HG02981 (cell line): ENCODE results near the gene C1QTNF1.
"Not testable (repeated sequence)": the region's sequence is repeated elsewhere in the genome, so short reads cannot be mapped to it uniquely, and the experiment has no call there.

Experiments
- ATAC-seq: cut with Tn5 transposase; IDR thresholded peaks from one replicate; pipeline ENCODE4 v1.9.1; 2021; ENCODE audit warnings: mild to moderate bottlenecking, moderate library complexity; ENCODE audit not compliant: unreplicated experiment

Gene C1QTNF1

DNA sequence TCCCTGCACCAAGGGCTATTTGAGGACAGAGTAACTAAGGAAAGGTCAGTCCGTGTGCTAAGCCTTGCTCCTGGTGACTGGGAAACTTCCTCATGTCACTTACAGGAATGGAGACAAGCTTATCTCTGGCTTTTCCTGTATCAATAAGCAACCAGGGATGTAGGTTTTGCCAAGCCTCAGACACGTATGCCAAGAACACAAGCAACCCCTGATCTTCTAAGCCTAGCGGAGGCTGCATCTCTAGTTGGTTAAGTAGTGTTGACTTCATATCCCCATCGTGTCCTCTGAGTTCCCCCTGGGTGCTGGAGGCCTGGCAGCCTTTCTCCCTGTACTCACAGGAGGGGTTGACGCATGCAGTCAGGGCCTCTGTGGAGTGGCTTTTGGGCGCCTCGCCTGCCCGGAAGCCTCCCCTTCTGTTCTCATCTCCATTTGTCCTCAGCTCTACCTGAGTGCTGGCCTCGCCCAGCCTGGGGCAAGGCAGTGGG lies 1.4 kb upstream of the C1QTNF1 start:
- ATAC-seq = no peak

DNA sequence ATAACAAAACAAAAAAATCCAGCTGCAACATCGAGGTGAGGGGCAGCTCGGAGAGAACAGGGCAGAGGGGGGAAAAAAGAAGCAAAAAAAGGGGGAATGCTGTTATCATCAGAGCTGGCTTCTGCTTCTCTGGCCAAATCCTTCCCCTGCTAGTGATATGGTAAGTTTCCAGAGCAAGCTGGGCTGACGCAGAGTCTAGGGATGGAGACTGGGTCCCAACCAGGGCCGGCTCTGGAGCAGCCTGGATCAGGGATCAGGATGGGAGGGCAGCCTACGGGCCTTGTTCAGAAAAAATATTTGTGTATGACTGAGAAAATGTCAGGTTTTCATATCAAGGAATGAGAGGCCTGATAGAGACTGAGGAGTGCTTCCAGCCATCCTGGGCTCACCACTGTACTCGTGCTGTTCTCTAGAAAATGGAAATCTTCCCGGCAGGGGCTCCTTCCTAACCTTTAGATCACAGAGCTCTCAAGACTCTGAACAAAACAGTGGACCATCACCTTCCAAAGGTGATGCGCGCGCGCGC lies 726 bp upstream of the C1QTNF1 start:
- ATAC-seq = no peak

DNA sequence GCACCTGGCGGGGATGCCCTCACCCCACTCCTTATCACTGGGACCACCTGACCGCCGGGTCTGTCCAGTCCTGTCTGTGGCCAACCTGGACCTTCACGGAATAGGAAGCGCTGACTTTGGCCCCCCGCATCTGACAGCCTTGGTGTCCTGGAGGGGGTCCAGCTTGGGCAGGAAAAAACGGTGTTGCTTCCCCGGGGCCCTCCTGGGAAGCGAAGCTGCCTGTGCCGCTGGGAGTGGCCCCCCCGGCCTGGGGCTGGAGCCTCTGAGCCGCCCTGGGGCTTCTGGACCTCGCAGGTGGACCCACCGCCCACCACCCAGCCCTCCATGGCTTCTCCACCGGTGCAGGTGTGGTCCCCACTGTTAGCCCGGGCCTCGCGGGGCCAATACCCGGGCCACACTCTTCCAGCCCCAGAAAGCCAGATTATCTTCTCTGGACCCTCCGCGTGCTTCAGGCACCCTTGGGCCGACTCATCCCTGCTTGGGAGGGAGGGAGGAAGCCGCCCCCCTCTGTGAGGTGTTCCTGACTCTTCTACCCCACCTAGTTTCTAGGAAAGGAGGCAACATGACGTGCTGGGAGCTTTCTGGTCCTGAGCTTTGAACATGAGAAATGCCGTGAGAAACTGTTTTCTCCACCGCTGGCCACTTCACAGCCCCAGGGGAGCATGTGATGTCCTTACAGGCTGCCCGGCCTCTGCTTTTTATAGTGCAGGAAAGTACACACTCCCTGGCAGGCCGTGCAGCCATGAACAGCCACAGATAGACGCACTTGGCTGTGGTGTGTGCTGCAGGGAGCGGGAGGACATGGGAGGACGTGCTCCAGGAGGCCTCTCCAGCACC lies 1.1 kb downstream of the C1QTNF1 start:
- ATAC-seq = no peak

DNA sequence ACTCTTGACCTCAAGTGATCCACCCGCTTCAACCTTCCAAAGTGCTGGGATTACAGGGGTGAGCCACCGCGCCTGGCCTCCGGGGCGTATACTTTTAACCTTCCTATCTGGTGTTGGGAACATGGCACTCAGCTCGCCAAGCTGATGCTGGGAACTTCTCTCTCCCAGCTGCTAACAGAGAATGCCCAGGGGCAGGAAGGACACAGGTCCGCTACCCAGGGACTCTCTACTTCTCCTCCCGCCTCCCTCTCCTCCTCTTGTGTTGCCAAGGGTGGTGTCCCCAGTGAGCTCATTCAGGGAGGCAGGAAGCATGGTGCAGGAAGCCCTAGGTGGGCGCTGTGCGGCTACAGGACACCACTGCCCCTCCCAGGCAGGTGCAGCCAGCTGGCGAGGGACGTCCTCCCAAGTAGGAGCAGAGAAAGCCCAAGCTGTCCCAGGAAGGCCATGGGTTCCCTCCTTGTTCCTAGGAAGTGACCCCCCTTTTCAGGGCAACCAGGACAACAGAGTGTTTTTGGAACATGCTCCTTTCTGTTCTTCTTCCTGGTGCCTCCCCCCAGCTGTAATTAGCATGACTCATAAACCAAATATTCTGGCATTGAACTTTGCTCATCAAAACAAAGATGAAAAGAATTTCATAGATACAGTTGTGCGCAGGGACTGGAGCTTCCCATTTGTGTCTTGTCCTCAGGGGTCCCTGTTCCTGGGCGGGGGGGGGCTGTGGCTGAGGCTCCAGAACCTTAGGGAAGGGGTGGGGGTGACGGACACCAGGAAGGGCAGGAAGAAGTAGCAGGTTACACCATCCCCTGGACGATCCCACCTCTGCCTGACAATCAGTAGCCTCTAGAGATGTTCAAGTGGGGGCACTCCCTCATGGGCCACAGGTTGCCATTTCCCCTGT lies 2.7 kb downstream of the C1QTNF1 start:
- no peak for ATAC-seq

DNA sequence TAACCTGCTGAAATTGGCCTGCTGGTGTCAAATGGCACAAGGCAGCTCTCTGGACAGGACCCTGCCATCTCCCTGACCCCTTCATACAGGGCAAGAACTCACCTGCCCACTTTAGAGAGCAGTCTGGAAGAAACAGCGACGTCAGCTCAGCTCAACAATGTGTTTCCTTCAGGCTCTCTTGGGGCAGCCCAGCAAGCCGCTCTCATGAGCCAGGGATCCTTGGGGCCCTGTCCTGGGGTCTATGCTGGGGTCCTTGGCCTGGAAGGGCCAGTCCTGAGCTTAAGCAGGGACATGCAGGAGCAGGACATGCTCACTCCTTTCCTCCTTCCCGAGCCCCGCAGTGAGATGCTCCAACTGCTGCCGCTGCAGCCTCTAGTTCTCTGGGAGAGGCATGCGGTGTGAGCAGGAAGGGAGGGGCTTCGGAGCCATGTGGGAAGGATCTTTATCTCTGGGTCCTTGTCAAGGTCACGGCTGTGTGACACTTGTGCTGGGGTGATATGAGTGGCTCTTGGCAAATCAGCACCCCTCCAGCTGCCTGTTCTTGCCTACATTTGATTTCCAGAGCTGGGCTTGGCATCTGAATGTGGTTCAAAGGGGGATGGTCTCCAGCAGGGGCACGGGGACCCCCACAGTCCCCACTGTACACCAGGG lies 3.4 kb downstream of the C1QTNF1 start:
- ATAC-seq = no peak

DNA sequence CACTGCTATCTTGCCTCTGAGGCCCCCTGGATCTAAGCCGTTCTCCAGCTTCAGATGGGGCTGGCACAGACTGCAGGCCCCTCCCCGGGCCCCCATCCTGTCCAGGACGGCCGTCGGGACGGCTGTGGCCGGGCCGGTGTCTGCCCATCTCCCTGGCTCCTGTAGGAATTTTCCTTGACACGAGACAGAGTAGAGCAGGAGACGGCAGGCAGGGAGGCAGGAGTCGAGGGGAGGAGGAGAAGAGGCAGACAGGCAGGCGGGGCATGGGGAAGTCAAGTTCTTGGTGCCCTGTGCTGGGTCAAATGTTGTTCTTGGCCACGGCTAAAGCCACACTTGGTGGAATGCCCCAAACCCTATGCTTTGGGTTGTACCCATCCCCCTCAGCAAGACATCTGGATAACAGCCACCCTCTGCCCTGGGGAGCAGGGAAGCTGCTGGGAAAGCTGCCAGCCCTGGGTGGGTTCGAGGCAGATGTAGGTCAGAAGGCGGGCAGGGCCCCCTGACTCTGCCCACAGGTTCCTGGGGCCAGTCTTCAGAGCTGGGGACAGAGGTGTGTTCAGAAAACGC lies 4.0 kb downstream of the C1QTNF1 start:
- no peak for ATAC-seq

DNA sequence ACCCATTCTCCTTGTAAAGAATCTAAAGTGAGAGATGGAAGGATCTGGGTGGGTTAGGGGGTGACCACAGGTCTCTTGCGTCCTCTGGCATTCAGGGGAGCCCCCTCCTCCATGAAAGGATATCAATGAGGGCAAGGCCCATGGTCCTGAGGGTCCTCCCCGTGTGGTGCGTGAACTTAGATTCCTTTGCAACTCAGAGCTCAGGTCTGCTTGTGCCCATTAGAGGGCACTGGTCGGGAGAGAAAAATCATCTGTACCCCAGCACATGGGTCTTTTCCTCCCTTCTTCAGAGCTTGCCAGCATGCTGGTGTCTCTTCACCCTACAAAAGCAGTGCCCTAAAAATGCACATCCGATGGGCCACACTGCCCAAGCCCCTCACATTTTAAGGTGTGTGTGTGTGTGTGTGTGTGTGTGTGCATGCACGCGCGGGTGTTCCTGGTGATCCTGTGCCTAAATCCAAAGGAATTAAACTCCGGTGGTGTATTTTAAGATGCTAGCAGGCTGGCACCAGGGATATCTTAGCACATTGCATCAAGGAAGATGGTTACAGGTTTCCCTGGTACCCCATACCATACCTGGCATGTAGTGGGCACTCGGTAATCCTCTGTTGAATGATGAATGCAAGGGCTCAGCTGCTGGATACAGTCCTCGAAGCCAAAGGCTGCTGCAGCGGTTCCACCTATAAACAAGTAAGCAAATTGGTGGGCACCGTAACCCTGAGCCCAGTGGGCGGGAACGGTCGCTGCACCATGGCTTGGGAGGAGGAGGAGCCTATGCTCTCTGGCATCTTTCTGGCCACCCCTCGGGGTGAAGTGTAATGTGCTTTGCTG lies 4.7 kb downstream of the C1QTNF1 start:
- ATAC-seq = no peak

DNA sequence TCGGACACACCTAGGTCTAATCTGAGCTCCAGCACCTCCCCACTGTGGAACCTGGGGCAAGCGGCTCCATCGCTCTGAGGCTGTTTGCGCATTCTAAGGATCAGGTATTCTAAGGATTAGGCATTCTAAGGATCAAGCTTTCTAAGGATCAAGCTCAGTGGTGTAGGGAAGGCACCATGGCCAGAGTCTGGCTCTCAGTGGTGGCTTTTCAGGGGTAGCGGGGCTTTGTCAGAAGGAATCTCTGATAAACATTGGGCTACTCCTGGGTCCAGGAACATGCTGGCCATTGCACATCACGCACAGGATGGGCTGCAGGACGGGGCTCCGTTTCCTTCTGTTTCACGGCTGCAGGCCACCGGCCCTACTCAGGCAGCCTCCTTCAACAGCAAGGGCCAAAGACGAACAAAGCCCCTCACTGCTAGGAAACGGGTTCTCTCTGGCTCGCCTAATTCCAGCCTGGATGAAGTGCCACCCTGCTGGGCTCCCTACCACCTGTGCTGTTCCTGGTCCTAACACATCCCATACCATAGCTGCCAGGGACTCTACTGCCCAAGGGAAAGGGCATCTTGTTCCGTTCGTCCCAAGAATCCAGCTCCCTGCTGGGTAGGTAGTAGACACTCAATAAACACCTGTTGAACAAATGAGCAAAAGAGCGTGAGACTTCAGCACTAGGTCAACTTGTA lies 5.5 kb downstream of the C1QTNF1 start:
- ATAC-seq = no peak

DNA sequence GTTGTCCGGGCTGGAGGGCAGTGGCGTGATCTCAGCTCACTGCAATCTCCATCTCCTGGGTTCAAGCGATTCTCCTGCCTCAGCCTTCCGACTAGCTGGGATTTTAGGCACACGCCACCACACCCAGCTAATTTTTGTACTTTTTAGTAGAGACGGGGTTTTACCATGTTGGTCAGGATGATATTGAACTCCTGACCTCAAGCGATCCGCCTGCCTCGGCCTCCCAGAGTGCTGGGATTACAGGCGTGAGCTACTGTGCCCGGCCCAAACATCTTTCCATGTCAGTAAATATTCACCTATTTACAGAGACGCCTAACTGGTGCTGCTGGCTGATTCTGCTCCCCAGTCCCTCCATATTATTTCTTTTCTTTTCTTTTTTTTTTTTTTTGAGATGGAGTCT lies 6.7 kb downstream of the C1QTNF1 start:
- ATAC-seq = not testable (repeated sequence)

DNA sequence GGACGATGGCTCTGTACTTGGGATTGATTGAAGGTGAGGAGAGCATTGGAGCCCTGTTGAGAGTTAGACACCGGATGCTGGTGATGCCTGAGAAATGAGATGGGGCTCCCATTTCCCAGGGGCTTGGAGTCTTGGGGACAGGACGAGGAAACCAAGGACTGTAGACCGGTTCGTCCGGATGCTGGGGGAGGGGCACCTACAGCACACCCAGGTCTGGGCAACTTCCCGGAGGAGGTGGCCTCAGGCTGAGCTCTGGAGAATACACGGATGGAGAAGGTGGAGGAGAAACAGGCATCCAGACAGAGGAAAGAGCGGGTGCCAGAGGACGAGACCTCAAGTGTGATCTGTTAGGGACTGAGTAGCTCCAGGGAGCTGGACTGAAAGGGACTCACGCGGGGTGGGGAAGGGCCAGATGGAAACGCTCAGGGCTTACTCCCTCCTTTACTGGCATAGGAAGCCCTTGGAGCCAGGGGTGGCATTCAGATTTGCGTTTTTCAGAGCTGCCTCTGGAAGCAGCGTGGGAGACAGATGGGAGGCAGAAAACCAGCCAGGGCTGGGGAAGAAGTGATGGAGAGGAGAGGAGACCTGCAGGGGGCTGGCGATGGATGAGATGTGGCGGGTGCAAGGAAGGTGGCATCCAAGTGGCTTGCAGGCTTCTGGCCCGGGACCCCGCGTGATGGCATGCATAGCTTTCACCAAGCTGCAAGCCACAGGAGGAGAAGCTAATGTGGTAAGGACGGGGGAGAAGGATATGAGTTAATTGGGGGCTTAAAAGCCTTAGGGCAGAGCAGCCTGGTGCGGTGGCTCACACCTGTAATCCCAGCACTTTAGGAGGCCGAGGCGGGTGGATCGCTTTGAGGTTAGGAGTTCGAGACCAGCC lies 8.3 kb downstream of the C1QTNF1 start:
- ATAC-seq = no peak

DNA sequence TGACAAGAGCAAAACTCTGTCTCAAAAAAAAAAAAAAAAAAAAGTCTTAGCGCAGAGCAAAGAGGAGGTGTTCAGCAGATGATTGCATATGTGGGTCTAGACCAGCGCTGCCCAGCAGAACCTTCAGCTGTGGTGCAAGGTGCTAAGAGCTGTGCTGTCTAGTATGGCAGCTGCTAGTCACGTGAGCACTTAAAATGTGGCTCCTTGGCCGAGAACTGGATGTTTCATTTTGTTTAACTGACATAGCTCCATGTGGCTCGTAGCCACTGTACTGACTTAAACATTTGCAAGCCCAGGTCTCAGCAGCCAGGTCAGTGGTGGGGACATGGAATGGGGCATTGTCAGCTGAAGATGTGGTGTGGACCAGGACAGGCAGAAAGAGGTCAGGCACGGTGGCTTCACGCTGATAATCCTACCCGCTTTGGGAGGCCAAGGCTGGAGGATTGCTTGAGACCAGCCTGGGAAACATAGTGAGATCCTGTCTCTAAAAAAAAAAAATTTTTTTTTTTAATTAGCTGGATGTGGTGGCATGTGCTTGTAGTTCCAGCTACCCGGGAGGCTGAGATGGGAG lies 9.2 kb downstream of the C1QTNF1 start:
- no peak for ATAC-seq

DNA sequence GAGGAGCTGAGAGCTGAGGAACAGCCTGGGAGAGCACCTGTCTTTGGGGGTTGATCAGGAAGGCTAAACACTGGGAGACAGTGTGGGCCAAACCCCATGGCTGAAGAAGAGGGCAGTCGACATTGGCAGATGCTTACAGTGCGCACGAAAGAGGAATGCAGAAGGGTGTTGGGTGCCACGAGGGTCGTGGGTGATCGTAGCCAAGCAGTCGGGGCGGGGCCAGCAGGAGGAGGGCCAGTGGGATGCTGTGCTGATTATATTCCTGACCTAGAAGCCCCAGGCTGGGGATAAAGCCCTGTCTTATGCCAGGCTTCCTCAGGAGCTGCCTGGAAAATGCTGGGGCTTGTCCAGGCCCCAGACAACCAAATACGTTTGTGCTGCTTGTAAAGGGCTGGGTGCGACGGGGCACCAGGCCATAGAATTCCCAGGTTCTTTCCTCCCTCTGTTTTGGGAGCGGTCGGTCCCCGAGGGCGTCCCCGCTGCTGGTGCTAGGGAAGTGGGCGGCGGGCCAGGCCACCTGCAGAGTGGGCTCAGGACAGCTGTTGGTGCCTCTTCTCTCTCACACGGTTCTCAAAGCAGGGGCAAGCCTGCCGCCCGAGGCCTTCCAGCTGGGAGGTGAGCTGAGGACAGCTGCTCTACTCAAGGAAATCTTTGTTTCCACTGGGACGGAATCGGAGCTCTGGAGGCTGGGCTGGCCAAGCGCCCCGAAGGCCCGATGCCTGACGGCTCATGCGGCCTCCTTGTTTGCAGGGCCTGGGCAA lies 10.0 kb downstream of the C1QTNF1 start:
- no peak for ATAC-seq

DNA sequence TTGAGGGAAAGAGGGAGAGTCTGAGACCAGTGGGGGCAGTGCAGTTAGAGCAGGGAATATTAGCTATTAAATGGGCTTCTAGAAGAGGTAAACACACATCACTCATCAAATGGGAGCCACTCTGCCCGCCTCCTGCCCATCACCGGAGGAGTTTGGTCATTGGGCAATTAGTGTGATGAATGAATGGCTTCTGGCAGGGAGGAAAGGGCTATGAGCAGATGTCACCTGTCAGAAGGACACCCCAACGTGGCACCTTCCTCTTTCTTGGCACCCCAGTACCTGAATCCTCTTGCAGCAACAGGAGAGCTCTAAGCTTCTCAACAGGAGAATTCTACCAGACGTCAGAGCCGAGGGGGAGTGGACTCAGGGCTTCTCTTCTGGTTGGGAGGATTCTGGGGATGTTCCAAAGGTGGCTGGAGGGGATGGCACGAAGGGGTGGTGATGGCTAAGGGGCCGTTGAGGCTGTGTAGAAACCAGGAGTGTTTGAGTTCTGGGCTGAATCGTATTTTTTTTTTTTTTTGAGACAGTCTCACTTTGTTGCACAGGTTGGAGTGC lies 11.0 kb downstream of the C1QTNF1 start:
- ATAC-seq = no peak

DNA sequence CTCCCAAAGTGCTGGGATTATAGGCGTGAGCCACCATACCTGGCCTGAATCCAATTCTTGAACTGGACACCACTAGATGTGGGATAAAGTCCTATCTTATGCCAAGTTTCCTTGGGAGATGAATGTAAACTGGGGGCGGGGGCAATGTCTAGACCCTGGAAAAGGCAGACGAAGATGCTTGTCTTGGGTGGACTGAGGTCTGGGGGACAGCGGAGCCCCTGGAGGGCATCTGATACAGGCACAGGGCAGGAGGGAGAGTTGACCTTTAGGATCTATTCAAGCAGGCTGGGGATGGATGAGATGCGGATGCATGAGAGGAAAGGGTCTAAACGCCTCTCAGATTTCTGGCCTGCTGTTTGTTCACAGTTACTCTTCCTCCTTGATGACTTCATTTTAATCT lies 11.7 kb downstream of the C1QTNF1 start:
- no peak for ATAC-seq

DNA sequence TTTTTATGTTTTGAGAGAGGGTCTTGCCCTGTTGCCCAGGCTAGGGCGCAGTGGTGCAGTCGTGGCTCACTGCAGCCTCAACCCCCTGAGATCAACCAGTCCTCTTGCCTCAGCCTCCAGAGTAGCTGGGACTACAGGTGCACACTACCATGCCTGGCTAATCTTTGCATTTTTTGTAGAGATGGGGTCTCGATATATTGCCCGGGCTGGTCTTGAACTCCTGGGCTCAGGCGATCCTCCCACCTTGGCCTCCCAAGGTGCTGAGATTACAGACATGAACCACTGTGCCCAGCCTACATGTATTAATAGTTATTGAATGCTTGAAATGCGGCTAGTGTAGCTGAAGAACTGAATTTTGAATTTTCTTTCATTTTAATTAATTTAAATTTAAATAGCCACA lies 12.2 kb downstream of the C1QTNF1 start:
- no peak for ATAC-seq

DNA sequence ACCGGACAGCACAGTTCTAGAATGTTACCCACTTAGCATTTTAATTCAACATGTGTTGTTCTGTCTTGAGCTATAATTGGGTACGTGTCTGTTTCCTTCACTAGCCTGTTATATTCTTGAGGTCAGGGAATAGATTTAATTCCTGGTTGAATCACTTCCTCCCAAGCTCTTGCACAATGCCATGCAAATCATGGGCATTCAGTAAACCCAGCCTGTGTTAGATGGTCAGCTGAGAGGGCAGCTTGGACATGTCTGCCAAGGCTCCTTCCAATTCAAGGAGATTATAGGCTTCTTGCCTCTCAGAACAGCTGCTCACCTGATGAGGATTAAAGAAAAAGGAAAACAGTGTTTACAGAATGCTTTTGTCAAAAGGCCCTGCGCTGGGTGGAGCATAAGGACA lies 12.6 kb downstream of the C1QTNF1 start:
- ATAC-seq = no peak

DNA sequence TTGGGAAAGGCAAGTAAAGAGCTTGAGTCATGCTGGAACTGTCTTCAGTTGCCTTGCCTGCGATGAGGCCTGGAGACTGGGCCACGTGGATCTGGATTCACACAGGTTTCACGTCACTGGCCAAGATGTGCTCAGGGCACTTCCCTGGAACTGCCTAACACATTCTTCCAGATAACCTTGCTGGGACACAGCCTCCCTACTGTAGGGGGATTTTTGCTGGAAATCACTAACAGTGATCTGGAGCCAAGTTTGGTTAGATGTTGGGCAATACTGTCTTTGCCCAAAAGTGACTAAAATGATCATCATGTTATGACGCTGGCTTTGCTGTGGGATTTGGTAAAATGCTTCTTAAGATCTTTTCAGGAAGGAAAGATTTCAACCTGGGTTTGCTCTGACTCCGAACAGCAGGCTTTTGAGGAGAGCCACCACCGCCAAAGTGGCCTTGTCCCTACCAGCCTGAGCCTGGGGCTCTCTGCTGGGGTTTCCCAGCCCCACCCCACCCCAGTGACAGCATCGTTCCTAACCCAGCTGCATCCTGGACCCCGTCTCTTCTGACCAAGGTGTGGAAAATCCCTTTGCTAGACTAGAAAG lies 14.7 kb downstream of the C1QTNF1 start:
- ATAC-seq = no peak
